A673 (cell line): ENCODE measurements around the gene IQGAP2.

ENCODE experiments used
- CTCF ChIP-seq: fragments of 300-800, 200-600 bp; sonication (generic); conservative IDR thresholded peaks from 2 replicates; pipeline ENCODE4 v1.5.1; 2017; ENCODE audit warnings: low read depth, mild to moderate bottlenecking, antibody characterized with exemption, low read length, moderate library complexity, mixed read lengths
- EZH2 ChIP-seq: fragments of 200-600 bp; sonication (generic); IDR thresholded peaks from 2 replicates; pipeline ENCODE4 v1.6.1; 2017; ENCODE audit warnings: borderline replicate concordance, low read depth, mild to moderate bottlenecking, mixed read lengths, antibody characterized with exemption, low read length; ENCODE audit not compliant: poor library complexity, severe bottlenecking

GRCh38 chr5:76718381-76718832, 315.3 kb downstream of the IQGAP2 start:
- TF ChIP-seq CTCF (no peak), EZH2 (no peak)
